T-helper 17 cell (primary cell): ENCODE results near the gene ZFYVE21. TPM values are rescaled to one million over a fixed set of nuclear protein-coding genes. Genes with fewer than 3 reads are reported as not detected.
"Not testable (repeated sequence)": the region's sequence is repeated elsewhere in the genome, so short reads cannot be mapped to it uniquely, and the experiment has no call there.

Source experiments
- ATAC-seq: fragments of 150-1000 bp; cut with Tn5 transposase; 2 replicates; pipeline ENCODE4 v1.10.0; 2021; ENCODE audit warnings: mild to moderate bottlenecking, moderate library complexity
- DNase-seq, 3 donors: peaks; one replicate each; pipeline versions ENCODE4 v3.0.0 to v3.0.0-alpha.2; 2020 to 2021
- H3K9me3 ChIP-seq: one replicate; pipeline ENCODE4 v1.7.0; 2013; ENCODE audit warnings: low read length, mild to moderate bottlenecking; ENCODE audit not compliant: control insufficient read depth, poor library complexity, severe bottlenecking
- H3K27ac Mint-ChIP-seq: one replicate; pipeline ENCODE4 v1.8.0; 2022; ENCODE audit warnings: mild to moderate bottlenecking, moderate library complexity, mixed read lengths
- H3K27me3 Mint-ChIP-seq: one replicate; pipeline ENCODE4 v1.8.0; 2022; ENCODE audit warnings: mixed read lengths
- H3K36me3 Mint-ChIP-seq: one replicate; pipeline ENCODE4 v1.8.0; 2022; ENCODE audit warnings: low read depth, mixed read lengths
- H3K4me1 Mint-ChIP-seq: one replicate; pipeline ENCODE4 v1.8.0; 2022; ENCODE audit warnings: mild to moderate bottlenecking, mixed read lengths
- H3K4me3 Mint-ChIP-seq: one replicate; pipeline ENCODE4 v1.8.0; 2022; ENCODE audit warnings: mild to moderate bottlenecking, moderate library complexity, mixed read lengths
- total RNA-seq, 4 donors: library from RNA in 2 of 4; stranded (reverse) in 2 of 4; gene quantifications; one replicate each; pipeline ENCODE4 v1.2.3 and lab custom pipeline; 2022 to 2026

Gene ZFYVE21
- total RNA-seq, 2 donors from 2014 or later: 9.1 to 9.5 TPM

- Mint-ChIP-seq H3K27me3 (no peaks in the 10 kb centered on the region), H3K27ac (no peak overlapping the region), H3K4me3 (no peak overlapping the region), H3K4me1 (peaks cover 7% of the 10 kb centered on the region), H3K36me3 (peaks cover 5% of the 10 kb centered on the region)
- H3K9me3 ChIP-seq: no peaks in the 10 kb centered on the region
- DNase-seq (no peak), ATAC-seq (no peak)
Observed at GRCh38 chr14:103685276-103686211, 30.1 kb upstream of the ZFYVE21 start.

- DNase-seq (no peak), ATAC-seq (no peak)
- H3K9me3 ChIP-seq: no peaks in the 10 kb centered on the region
- peaks cover 7% of the 10 kb centered on the region for H3K4me1 Mint-ChIP-seq
- H3K27ac Mint-ChIP-seq: no peak overlapping the region
- H3K27me3 Mint-ChIP-seq: no peaks in the 10 kb centered on the region
- H3K4me3 Mint-ChIP-seq: no peak overlapping the region
- H3K36me3 Mint-ChIP-seq: peaks cover 5% of the 10 kb centered on the region
Observed at GRCh38 chr14:103686831-103687485, 28.7 kb upstream of the ZFYVE21 start.

GRCh38 chr14:103687712-103688111 is 27.9 kb upstream of the ZFYVE21 start:
- Mint-ChIP-seq H3K4me1 (peaks cover 7% of the 10 kb centered on the region), H3K27ac (no peak overlapping the region), H3K27me3 (no peaks in the 10 kb centered on the region), H3K4me3 (no peak overlapping the region), H3K36me3 (peaks cover 5% of the 10 kb centered on the region)
- no peak for ATAC-seq
- no peaks in the 10 kb centered on the region for H3K9me3 ChIP-seq
- no peak for DNase-seq

- no peak overlapping the region for H3K27ac Mint-ChIP-seq
- H3K36me3 Mint-ChIP-seq: peaks cover 5% of the 10 kb centered on the region
- no peak overlapping the region for H3K4me3 Mint-ChIP-seq
- DNase-seq (no peak), ATAC-seq (no peak)
- no peaks in the 10 kb centered on the region for H3K27me3 Mint-ChIP-seq
- H3K9me3 ChIP-seq: no peaks in the 10 kb centered on the region
- H3K4me1 Mint-ChIP-seq: peaks cover 7% of the 10 kb centered on the region
Observed at GRCh38 chr14:103688441-103688840, 27.2 kb upstream of the ZFYVE21 start.

- H3K36me3 Mint-ChIP-seq: peaks cover 5% of the 10 kb centered on the region
- H3K27me3 Mint-ChIP-seq: no peaks in the 10 kb centered on the region
- DNase-seq (no peak), ATAC-seq (no peak)
- no peak overlapping the region for H3K4me3 Mint-ChIP-seq
- peaks cover 7% of the 10 kb centered on the region for H3K4me1 Mint-ChIP-seq
- no peaks in the 10 kb centered on the region for H3K9me3 ChIP-seq
- no peak overlapping the region for H3K27ac Mint-ChIP-seq
Observed at GRCh38 chr14:103688906-103689902, 26.4 kb upstream of the ZFYVE21 start.

- DNase-seq (no peak), ATAC-seq (no peak)
- Mint-ChIP-seq H3K4me1 (peaks cover 7% of the 10 kb centered on the region), H3K4me3 (no peak overlapping the region), H3K27ac (no peak overlapping the region), H3K36me3 (peaks cover 5% of the 10 kb centered on the region), H3K27me3 (no peaks in the 10 kb centered on the region)
- H3K9me3 ChIP-seq: no peaks in the 10 kb centered on the region
Observed at GRCh38 chr14:103690332-103690731, 25.3 kb upstream of the ZFYVE21 start.

- Mint-ChIP-seq H3K27ac (peak overlapping the region; percentile 29), H3K4me1 (peaks cover 12% of the 10 kb centered on the region)
Observed at GRCh38 chr14:103691655-103692054, 24.0 kb upstream of the ZFYVE21 start.

GRCh38 chr14:103692159-103692558 is 23.5 kb upstream of the ZFYVE21 start:
- DNase-seq (no peak), ATAC-seq (no peak)
- Mint-ChIP-seq H3K36me3 (peaks cover 3% of the 10 kb centered on the region), H3K4me3 (no peak overlapping the region), H3K27ac (no peak overlapping the region), H3K4me1 (peaks cover 12% of the 10 kb centered on the region), H3K27me3 (no peaks in the 10 kb centered on the region)
- no peaks in the 10 kb centered on the region for H3K9me3 ChIP-seq

More at GRCh38 chr14:103691655-103692054, 24.0 kb upstream of the ZFYVE21 start:
- ATAC-seq, H3K27me3 Mint-ChIP-seq, H3K36me3 Mint-ChIP-seq, H3K4me3 Mint-ChIP-seq, H3K9me3 ChIP-seq, DNase-seq: not testable (repeated sequence)

GRCh38 chr14:103692871-103693270 is 22.7 kb upstream of the ZFYVE21 start:
- Mint-ChIP-seq H3K4me1 (peaks cover 13% of the 10 kb centered on the region), H3K27ac (no peak overlapping the region), H3K4me3 (no peak overlapping the region), H3K36me3 (peaks cover 3% of the 10 kb centered on the region), H3K27me3 (no peaks in the 10 kb centered on the region)
- DNase-seq (no peak), ATAC-seq (no peak)
- no peaks in the 10 kb centered on the region for H3K9me3 ChIP-seq

GRCh38 chr14:103693515-103693914 is 22.1 kb upstream of the ZFYVE21 start:
- H3K36me3 Mint-ChIP-seq: peaks cover 3% of the 10 kb centered on the region
- H3K4me3 Mint-ChIP-seq: no peak overlapping the region
- H3K9me3 ChIP-seq: no peaks in the 10 kb centered on the region
- H3K27ac Mint-ChIP-seq: no peak overlapping the region
- no peak for DNase-seq
- H3K4me1 Mint-ChIP-seq: peaks cover 13% of the 10 kb centered on the region
- no peaks in the 10 kb centered on the region for H3K27me3 Mint-ChIP-seq
- ATAC-seq: no peak

- peaks cover 3% of the 10 kb centered on the region for H3K36me3 Mint-ChIP-seq
- no peak for ATAC-seq
Observed at GRCh38 chr14:103694572-103695026, 21.0 kb upstream of the ZFYVE21 start.

GRCh38 chr14:103695296-103696069 is 20.1 kb upstream of the ZFYVE21 start:
- no peaks in the 10 kb centered on the region for H3K27me3 Mint-ChIP-seq
- no peaks in the 10 kb centered on the region for H3K36me3 Mint-ChIP-seq
- DNase-seq: no peak
- H3K9me3 ChIP-seq: no peaks in the 10 kb centered on the region
- ATAC-seq: no peak
- H3K27ac Mint-ChIP-seq: peak overlapping the region; percentile 74
- no peak overlapping the region for H3K4me3 Mint-ChIP-seq
- H3K4me1 Mint-ChIP-seq: peaks cover 8% of the 10 kb centered on the region

More at GRCh38 chr14:103694572-103695026, 21.0 kb upstream of the ZFYVE21 start:
- Mint-ChIP-seq H3K27ac (no peak overlapping the region), H3K27me3 (no peaks in the 10 kb centered on the region), H3K4me1 (peaks cover 12% of the 10 kb centered on the region), H3K4me3 (no peak overlapping the region)
- DNase-seq: no peak
- no peaks in the 10 kb centered on the region for H3K9me3 ChIP-seq
